ENCODE measurements around the gene RCOR1. TPM values are rescaled to one million over a fixed set of nuclear protein-coding genes. Genes with fewer than 3 reads are reported as not detected.

The RCOR1 gene
- total RNA-seq, 4 donors from 2014 or later = 11.6 to 15.6 (median 14.0) TPM

DNA sequence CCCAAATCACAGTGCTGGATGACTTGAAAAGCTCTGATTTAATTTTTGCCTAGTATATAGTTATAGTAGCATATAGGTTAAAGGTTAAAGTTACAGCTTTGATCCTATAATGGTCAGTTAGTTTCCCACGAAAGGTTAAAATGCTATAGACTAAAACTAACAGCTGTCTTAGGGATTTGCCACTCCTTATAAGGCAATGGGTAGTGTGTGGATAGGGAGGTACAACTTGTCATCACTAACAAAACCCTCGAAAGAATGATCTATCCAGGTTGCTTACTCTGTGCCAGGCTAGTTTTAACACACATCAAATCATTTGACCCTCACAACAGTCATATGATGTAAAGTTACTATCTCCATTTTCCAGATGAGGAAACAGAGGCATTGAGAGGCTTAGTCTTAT is 11.7 kb downstream of the RCOR1 start:
- no peaks in the 10 kb centered on the region for H3K36me3 ChIP-seq
- no peaks in the 10 kb centered on the region for H3K27me3 ChIP-seq
- 60 to 75% methylated on average over 2 of the region's 2 CpGs for WGBS, 2 donors (ENCODE audit: low coverage in 1 of 2)
- no peak overlapping the region for H3K27ac ChIP-seq
- H3K9me3 ChIP-seq = no peaks in the 10 kb centered on the region
- TF ChIP-seq POLR2AphosphoS5 (IDR thresholded peaks at IDR 0.05) (no peak), POLR2A (IDR thresholded peaks at IDR 0.05) (no peak)
- ATAC-seq = no peak
- no peak overlapping the region for H3K4me3 ChIP-seq
- H3K4me1 ChIP-seq = peaks cover 0 to 49% (median 0%) of the 10 kb centered on the region in 3 donors

GRCh38 chr14:102605029-102605428 is 12.6 kb downstream of the RCOR1 start:
- TF ChIP-seq POLR2A (IDR thresholded peaks at IDR 0.05) (no peak), POLR2AphosphoS5 (IDR thresholded peaks at IDR 0.05) (no peak), EP300 (IDR thresholded peaks at IDR 0.05) (no peak)
- TF ChIP-seq, protein P1, sequence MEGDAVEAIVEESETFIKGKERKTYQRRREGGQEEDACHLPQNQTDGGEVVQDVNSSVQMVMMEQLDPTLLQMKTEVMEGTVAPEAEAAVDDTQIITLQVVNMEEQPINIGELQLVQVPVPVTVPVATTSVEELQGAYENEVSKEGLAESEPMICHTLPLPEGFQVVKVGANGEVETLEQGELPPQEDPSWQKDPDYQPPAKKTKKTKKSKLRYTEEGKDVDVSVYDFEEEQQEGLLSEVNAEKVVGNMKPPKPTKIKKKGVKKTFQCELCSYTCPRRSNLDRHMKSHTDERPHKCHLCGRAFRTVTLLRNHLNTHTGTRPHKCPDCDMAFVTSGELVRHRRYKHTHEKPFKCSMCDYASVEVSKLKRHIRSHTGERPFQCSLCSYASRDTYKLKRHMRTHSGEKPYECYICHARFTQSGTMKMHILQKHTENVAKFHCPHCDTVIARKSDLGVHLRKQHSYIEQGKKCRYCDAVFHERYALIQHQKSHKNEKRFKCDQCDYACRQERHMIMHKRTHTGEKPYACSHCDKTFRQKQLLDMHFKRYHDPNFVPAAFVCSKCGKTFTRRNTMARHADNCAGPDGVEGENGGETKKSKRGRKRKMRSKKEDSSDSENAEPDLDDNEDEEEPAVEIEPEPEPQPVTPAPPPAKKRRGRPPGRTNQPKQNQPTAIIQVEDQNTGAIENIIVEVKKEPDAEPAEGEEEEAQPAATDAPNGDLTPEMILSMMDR (IDR thresholded peaks at IDR 0.05) = no peak
- H3K27ac ChIP-seq = no peak overlapping the region
- H3K36me3 ChIP-seq = no peaks in the 10 kb centered on the region
- H3K27me3 ChIP-seq = no peaks in the 10 kb centered on the region
- peaks cover 0 to 49% (median 0%) of the 10 kb centered on the region in 3 donors for H3K4me1 ChIP-seq
- H3K4me3 ChIP-seq = no peak overlapping the region
- WGBS, 2 donors (ENCODE audit: low coverage in 1 of 2) = 13 to 57% methylated on average over 2 of the region's 2 CpGs
- H3K9me3 ChIP-seq = no peaks in the 10 kb centered on the region
- ATAC-seq = no peak

DNA sequence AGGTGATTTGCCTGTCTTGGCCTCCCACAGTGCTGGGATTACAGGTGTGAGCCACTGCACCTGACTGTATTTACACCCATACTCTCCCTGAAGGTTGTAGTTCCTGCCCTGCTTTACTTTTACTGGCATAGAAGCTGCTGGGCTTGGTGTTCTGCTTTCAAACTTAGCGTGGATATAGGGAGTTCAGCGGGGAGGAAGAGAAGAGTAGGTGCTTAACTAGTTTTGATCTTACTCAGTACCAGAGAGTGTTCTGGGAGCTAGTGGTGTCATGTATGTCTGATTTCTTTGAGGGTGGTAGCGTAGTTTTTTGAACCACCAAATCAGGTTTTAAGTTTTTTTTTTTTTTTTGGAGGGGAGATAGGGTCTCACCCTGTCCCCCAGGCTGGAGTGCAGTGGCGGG is 13.8 kb downstream of the RCOR1 start:
- no peaks in the 10 kb centered on the region for H3K27me3 ChIP-seq
- H3K27ac ChIP-seq = no peak overlapping the region
- no peaks in the 10 kb centered on the region for H3K36me3 ChIP-seq
- H3K4me1 ChIP-seq = peaks cover 0 to 49% (median 0%) of the 10 kb centered on the region in 3 donors
- no peak overlapping the region for H3K4me3 ChIP-seq
- 83 to 93% methylated on average over 2 to 3 of the region's 4 CpGs for WGBS, 2 donors (ENCODE audit: low coverage in 1 of 2)
- no peak for TF ChIP-seq POLR2A (IDR thresholded peaks at IDR 0.05)
- TF ChIP-seq, protein P1 (IDR thresholded peaks at IDR 0.05) = no peak
- TF ChIP-seq EP300 (IDR thresholded peaks at IDR 0.05) = no peak
- TF ChIP-seq POLR2AphosphoS5 (IDR thresholded peaks at IDR 0.05) = no peak
- no peak for ATAC-seq
- no peaks in the 10 kb centered on the region for H3K9me3 ChIP-seq

- Histone ChIP-seq H3K36me3 (no peaks in the 10 kb centered on the region), H3K27ac (no peak overlapping the region), H3K4me1 (peaks cover 0 to 49% (median 0%) of the 10 kb centered on the region in 3 donors), H3K27me3 (no peaks in the 10 kb centered on the region), H3K4me3 (no peak overlapping the region), H3K9me3 (no peaks in the 10 kb centered on the region)
- ATAC-seq = no peak
- no peak for TF ChIP-seq POLR2A (IDR thresholded peaks at IDR 0.05)
- TF ChIP-seq EP300 (IDR thresholded peaks at IDR 0.05) = no peak
- TF ChIP-seq POLR2AphosphoS5 (IDR thresholded peaks at IDR 0.05) = no peak
- TF ChIP-seq, protein P1 (IDR thresholded peaks at IDR 0.05) = no peak
- 65 to 82% methylated on average over 4 of the region's 4 CpGs for WGBS, 2 donors (ENCODE audit: low coverage in 1 of 2)
These were observed 15.6 kb downstream of the RCOR1 start for GRCh38 chr14:102608064-102608446.

- H3K9me3 ChIP-seq = no peaks in the 10 kb centered on the region
- peaks cover 0 to 20% (median 0%) of the 10 kb centered on the region in 3 donors for H3K4me1 ChIP-seq
- no peak for ATAC-seq
- no peaks in the 10 kb centered on the region for H3K36me3 ChIP-seq
- no peak for TF ChIP-seq POLR2A (IDR thresholded peaks at IDR 0.05)
- 0 to 60% methylated on average over 1 to 3 of the region's 5 CpGs for WGBS, 2 donors (ENCODE audit: low coverage in 1 of 2)
- no peaks in the 10 kb centered on the region for H3K27me3 ChIP-seq
- no peak overlapping the region for H3K27ac ChIP-seq
- H3K4me3 ChIP-seq = no peak overlapping the region
These were observed 18.7 kb downstream of the RCOR1 start for GRCh38 chr14:102610968-102611811.

DNA sequence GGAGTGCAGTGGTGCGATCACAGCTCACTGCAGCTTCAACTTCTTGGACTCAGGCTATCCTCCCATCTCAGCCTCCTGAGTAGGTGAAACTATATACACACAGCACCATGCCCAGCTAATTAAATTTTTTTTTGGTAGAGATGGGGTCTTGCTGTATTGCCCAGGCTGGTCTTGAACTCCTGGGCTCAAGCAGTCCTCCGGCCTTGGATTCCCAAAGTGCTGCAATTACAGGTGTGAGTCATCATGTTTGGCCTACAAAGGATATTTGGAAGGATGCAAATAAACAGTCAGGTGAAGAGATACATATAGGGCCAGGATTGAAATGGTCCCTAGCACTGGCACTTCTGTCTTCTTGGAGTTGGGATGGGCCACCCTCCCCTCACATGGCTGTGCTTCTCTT is 23.9 kb downstream of the RCOR1 start:
- TF ChIP-seq POLR2A (IDR thresholded peaks at IDR 0.05) = no peak
- TF ChIP-seq EP300 (IDR thresholded peaks at IDR 0.05) = no peak
- H3K27ac ChIP-seq = no peak overlapping the region
- 95 to 100% methylated on average over 1 to 2 of the region's 2 CpGs for WGBS, 2 donors (ENCODE audit: low coverage in 1 of 2)

More for the DNA sequence above, 23.9 kb downstream of the RCOR1 start:
- no peaks in the 10 kb centered on the region for H3K27me3 ChIP-seq
- H3K36me3 ChIP-seq = no peaks in the 10 kb centered on the region
- peak; percentile 19 for ATAC-seq
- peaks cover 0 to 27% (median 0%) of the 10 kb centered on the region in 3 donors for H3K4me1 ChIP-seq
- no peaks in the 10 kb centered on the region for H3K9me3 ChIP-seq
- no peak overlapping the region for H3K4me3 ChIP-seq
